ENCODE results near the gene ARID1A.

The ARID1A gene

DNA sequence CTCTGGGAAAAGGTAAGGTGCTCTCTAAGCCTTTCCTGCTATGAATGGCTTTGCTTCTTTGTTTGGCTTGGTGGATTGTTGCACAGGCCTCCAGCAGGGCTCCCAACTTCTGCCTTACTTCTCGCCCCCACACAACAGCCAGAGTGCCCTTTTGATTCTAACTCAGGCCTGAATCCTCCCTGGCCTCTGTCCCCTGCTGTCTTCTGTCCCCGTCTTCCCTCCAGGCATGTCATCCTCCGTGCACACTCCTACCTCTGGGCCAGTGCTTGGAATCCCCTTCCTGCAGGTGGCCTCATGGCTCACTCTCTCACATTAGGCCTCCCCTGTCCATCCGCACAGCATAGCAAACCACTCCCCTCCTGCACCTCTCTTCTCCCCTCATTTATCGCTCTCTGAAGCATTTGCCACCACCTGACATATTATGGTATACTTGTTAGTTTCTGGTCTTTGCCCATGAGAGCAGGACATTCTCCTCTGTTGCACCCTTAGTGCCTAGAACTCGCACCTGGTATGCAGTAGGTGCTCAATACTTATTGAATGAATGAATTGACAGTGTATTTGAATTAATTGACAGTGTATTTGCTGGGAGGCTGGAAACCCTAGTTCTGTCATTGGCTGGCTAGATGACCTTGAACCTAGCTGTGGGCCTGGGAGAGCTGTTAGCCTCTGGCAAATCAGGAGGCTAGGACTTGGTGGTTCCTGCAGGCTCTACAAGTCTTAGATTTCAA is 133.5 kb downstream of the ARID1A start:
- no peak for DNase-seq

DNA sequence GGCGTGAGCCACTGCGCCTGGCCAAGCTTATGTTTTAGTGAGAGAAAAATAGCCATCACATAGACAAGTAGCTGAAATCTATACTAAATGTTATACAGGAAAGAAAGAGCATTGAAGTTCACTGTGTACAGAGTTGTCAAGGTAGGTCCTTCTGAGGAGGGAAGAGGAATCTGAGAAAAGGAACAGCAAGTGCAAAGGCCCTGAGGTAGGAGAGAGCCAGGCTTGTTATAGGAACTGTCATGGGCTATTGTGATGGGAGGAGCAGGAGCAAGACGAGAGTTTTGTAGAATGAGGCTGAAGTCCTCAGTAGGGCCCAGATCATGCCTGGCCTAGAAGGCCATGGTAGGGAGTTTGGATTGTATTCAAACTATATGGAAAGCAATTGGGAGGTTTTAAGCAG is 135.2 kb downstream of the ARID1A start:
- no peak for DNase-seq
